GM15510 (cell line): ENCODE results near the gene LHFPL3.

ENCODE experiments used
- POLR2A ChIP-seq: IDR thresholded peaks from 3 replicates; pipeline ENCODE4 v1.6.1; 2011; ENCODE audit warnings: borderline replicate concordance; ENCODE audit not compliant: insufficient read length; ENCODE audit errors: extremely low read depth

LHFPL3 gene

GRCh38 chr7:104431930-104432329 is 103.5 kb downstream of the LHFPL3 start:
- no peak for TF ChIP-seq POLR2A

DNA sequence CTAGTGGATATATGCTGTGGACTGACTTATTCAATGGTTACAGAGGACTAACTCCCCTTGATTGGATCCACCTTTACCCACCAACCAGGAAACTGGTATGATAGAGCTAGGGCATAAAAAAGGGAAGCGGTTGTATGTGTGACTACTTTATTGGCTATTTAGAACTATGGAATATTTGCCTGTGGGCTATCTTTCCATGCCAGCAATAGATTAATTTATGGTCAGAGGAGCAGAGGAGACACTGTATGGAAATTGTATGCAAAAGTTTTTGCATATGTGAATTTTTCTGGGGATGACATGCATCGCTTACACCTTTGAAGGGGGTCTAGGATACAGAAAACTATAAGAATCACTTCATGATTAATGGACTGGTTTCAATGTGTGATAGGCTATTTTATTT is 105.7 kb downstream of the LHFPL3 start:
- no peak for TF ChIP-seq POLR2A

GRCh38 chr7:104442481-104442880 is 114.1 kb downstream of the LHFPL3 start:
- no peak for TF ChIP-seq POLR2A

DNA sequence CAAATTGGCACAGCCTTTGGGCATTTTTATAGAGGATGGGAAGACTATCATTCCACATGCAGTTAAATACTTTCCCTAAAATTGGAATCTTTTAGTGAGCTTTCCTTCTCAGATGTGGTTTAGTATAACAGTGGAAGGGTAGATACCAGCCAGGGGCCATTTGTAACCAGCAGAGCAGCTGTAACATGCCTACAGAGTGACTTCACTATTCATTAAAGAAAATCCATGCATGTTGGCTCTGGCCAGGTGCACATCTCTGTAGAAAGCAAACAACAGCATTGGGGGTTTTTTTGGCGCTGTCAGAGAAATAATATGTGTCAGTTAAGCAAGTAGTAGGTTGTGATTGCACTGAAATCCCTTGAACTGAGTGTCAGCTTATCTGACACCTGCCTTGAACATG is 115.6 kb downstream of the LHFPL3 start:
- no peak for TF ChIP-seq POLR2A

GRCh38 chr7:104445393-104445792 is 117.0 kb downstream of the LHFPL3 start:
- no peak for TF ChIP-seq POLR2A

DNA sequence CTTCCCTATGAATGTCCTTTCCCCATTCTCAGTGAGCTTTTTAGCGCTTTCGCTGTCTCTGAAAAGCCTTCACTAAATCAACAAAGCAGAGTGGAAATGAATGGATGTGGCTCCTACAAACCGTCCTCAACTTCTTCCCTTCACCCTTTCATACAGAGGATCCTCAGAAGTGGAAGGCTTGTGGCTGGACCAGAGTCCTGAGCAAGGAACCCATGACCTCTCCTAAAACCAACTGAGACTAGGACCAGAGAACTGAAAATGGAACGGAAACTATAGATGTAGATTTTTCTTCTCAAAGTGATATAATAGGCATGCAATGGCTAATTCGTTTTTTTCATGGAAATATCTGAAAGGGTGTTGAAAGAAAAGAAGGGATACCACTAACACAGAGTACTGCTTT is 122.5 kb downstream of the LHFPL3 start:
- TF ChIP-seq POLR2A, result no peak

DNA sequence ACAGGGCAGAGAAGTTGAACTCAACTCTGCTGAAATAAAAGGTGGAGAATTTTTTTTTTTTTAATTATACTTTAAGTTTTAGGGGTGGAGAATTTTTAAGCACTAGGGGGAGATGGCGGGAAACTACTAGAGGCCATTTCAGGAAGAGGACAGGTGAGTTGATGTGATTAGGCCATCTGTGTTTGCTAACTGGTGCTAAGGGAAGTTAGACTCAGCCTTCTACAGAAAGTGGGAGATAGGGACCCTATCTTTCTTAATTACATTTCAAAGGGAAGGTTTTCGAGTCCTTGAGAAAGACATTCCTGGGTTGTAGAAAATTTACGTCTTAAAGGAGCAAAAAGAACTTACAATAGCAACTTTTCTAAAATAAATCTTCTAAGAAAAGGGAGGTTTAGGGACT is 124.8 kb downstream of the LHFPL3 start:
- TF ChIP-seq POLR2A, result no peak

GRCh38 chr7:104458875-104459274 is 130.5 kb downstream of the LHFPL3 start:
- TF ChIP-seq POLR2A, result no peak

GRCh38 chr7:104469166-104469820 is 140.9 kb downstream of the LHFPL3 start:
- TF ChIP-seq POLR2A, result no peak

DNA sequence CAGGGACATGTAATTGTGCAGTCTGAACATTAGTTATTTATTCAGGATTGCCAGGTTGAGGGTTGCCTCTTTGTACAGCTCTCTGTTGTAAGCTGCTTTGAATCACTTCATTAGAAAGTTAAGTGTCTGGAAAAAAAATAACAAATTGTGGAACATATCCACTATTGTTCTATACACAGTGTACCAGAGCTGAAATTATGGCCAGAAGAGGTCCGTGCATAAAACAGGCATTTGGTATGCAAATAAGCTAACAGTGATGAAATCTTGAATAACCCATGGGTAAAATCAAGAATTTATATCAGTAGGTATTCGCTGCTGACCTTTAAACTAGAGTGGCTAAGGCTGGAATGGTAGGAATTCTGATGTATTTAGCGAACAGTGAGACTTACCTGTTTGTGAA is 152.1 kb downstream of the LHFPL3 start:
- TF ChIP-seq POLR2A, result no peak

GRCh38 chr7:104482362-104483037 is 154.1 kb downstream of the LHFPL3 start:
- TF ChIP-seq POLR2A, result no peak

- TF ChIP-seq POLR2A, result no peak
Observed at GRCh38 chr7:104486931-104487330, 158.5 kb downstream of the LHFPL3 start.

DNA sequence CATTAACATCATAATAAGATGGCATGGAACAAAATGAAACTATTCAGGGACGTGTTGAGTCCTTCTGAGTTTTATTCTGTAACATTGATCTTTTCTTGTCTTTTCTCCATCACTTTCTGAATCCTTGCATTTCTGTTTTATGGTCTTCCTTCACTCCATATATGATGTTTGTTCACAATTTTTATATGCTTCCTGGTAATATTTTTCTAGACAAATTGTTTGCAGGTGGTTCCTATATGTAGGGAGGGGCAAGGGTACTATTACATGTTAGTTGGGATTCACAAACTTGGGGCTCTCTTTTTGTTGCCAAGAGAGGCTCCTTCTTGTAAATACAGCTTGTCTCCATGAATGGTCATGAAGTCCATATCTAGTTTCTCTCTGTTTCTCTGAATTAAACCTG is 159.2 kb downstream of the LHFPL3 start:
- TF ChIP-seq POLR2A, result no peak

DNA sequence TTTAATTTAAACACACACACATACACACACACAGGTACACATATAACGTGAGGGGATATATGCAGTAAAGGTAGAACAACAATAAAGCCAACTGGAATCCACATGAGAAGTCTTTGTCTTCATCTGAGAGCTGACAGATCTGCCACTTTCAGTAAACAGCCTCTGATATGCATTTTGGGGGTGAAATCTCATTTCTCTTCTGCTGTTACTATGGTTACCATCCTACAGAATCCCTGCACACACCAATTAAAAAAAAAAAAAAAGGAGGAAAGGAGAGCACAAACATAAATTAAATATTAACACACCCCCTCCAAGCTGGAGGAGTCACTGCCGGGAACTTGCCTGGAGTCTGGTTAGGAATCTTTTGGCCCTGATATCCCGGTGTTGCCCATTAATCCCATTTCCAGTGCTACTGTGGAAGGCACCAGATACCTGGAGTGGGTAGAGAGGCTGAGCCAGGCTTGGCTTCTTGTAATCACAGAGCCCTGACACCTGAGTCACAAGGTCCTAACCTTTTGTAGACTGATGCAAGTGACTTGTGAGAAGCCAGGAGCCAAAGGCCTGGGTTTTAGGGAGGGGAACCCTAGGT is 169.1 kb downstream of the LHFPL3 start:
- TF ChIP-seq POLR2A, result no peak

- no peak for TF ChIP-seq POLR2A
Observed at GRCh38 chr7:104499975-104500374, 171.6 kb downstream of the LHFPL3 start.

DNA sequence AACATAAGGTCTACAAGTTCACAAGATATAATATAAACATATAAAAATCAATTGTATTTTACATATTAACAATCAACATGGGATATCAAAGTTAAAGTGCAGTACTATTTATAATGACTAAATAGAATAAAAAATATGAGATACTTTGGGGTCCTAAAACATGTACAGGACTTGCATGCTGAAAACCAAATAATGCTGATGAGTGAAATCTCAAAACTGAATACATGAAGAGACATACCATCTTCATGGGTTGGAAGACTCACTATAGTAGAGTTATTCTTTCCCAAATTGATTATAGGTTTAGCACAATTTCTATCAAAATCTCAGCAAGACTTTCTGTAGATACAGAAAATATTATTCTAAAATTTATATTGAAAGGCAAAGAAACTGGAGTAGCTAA is 181.5 kb downstream of the LHFPL3 start:
- TF ChIP-seq POLR2A, result no peak
